Heart left ventricle (tissue), 16 donors: ENCODE results near the gene RAB1A. TPM values are rescaled to one million over a fixed set of nuclear protein-coding genes. Genes with fewer than 3 reads are reported as not detected.
"Not testable (repeated sequence)": the region's sequence is repeated elsewhere in the genome, so short reads cannot be mapped to it uniquely, and the experiment has no call there.

Source experiments
- ATAC-seq, 4 donors: fragments of 200-7000 bp; cut with Tn5 transposase; one replicate each; pipeline ENCODE4 v1.9.1; 2020 to 2022; ENCODE audit warnings: moderate library complexity in 4 of 4, mild to moderate bottlenecking in 3 of 4, moderate number of reproducible peaks in 1 of 4
- DNase-seq, 5 donors: peaks; one replicate each; pipeline ENCODE4 v3.0.0-alpha.2; 2020
- H3K27ac ChIP-seq, 12 donors: fragments of 200-600 bp; sonication (generic) in 4 of 12; one replicate each; pipeline versions ENCODE4 v1.5.0 to v1.8.0; 2016 to 2022; ENCODE audit warnings: mild to moderate bottlenecking in 2 of 12
- H3K27me3 ChIP-seq, 9 donors: fragments of 200-600 bp; sonication (generic) in 2 of 9; one replicate each; pipeline versions ENCODE4 v1.5.1 to v1.8.0; 2016 to 2022; ENCODE audit warnings: mild to moderate bottlenecking in 3 of 9
- H3K36me3 ChIP-seq, 9 donors: fragments of 200-600 bp; sonication (generic) in 2 of 9; one replicate each; pipeline versions ENCODE4 v1.5.0 to v1.8.0; 2018 to 2022; ENCODE audit warnings: mild to moderate bottlenecking in 2 of 9
- H3K4me1 ChIP-seq, 12 donors: fragments of 200-600 bp; sonication (generic) in 4 of 12; one replicate each; pipeline versions ENCODE4 v1.5.0 to v1.8.0; 2016 to 2022; ENCODE audit warnings: mild to moderate bottlenecking in 3 of 12
- H3K4me3 ChIP-seq, 12 donors: fragments of 200-600 bp; sonication (generic) in 4 of 12; one replicate each; pipeline versions ENCODE4 v1.5.0 to v1.8.0; 2017 to 2022; ENCODE audit warnings: mild to moderate bottlenecking in 9 of 12, moderate library complexity in 4 of 12
- H3K9me3 ChIP-seq, 12 donors: fragments of 200-600 bp; sonication (generic) in 4 of 12; one replicate each; pipeline versions ENCODE4 v1.5.0 to v1.8.0; 2016 to 2022; ENCODE audit warnings: mild to moderate bottlenecking in 1 of 12
- CTCF ChIP-seq, 12 donors: fragments of 200-600 bp; sonication (generic) in 4 of 12; IDR thresholded peaks; one replicate each; pipeline versions ENCODE4 v1.5.0 to v1.8.0; 2018 to 2022; ENCODE audit warnings: antibody characterized with exemption in 12 of 12, mild to moderate bottlenecking in 5 of 12
- POLR2A ChIP-seq, 2 donors: fragments of 450-650 bp; IDR thresholded peaks; one replicate each; pipeline ENCODE4 v1.6.1; 2017; ENCODE audit warnings: antibody characterized with exemption in 2 of 2, mild to moderate bottlenecking in 2 of 2, moderate library complexity in 2 of 2
- WGBS, 4 donors: extraction: QIAGEN DNeasy Blood & Tissue Kit in 2 of 4; methylation state at CpG; one replicate each; pipeline versions ENCODE4 v1.1.5 to v1.1.7; 2013 to 2018; 5-methylcytosine and 5-hydroxymethylcytosine counted together
- intact Hi-C, 10 donors: fragments of 100-400 bp; cut with DNase I; formaldehyde crosslinking; loops; one replicate each; pipeline versions ENCODE4 v1.11.1 to v1.14.2; 2022
- polyA plus RNA-seq, 2 donors: library from polyadenylated mRNA; stranded (reverse); fragments of 200-250 nt; gene quantifications; one replicate each; pipeline ENCODE4 v1.2.3, GENCODE V29; 2013
- total RNA-seq, 9 donors: library from RNA; depleted of rRNA in 2 of 9; stranded (reverse); fragments of >200 nt in 2 of 9; fragmentation: NEBNext Ultra II Directional in 3 of 9; extraction: Animal tissue kit (Norgen Biotek cat#: 25700) in 3 of 9; gene quantifications; one replicate each; pipeline versions ENCODE4 v1.1.0 to v1.2.4, GENCODE V29; 2016 to 2023
- donor health status: ischemic (EF 13 %, LVEDD 7.1; RV severe dilation, severe dysfunction).
- donor health status: healthy with polysubstance abuse.
- donor health status: DM: no; HTN: yes; CAD: no.
- donor health status: DM: no; HTN: no; CAD: no.
- donor health status: ischemic (EF 25% LVEDD 6.9; RV normal size, moderate dysfunction).
- donor health status: ischemic (EF 25% LVEDD 5.7; RV mildly dilated, moderate dysfunction).
- donor health status: healthy.
- donor health status: DM: yes; HTN: yes; CAD: no.
- donor health status: ischemic (EF 35%, LVEDD 5.7; RV mildly dilated, moderate dysfunction).
- donor health status: nonischemic (EF 11% LVEDD 7.7; RV severe dilation, severe dysfunction).
- donor health status: DM: yes; HTN: yes; CAD: no.
- donor health status: PGD.
- donor health status: ischemic (EF 29% LVEDD 5.4; RV normal size, mild dysfunction).
- donor health status: nonischemic (EF 23%, LVEDD 6.1; RV moderate dilation, normal function).

Gene RAB1A
- total and polyA plus RNA-seq, 11 donors, result 49.0 to 164 (median 118) TPM

- ATAC-seq (no peak), DNase-seq (peak in 1 of 5 donors; percentile 13)
- intact Hi-C loops, result loop anchor here in 4 of 10 donors (5.0 kb wide), 4 partner anchors 36 to 61 kb away; no protein-coding TSS in a partner anchor
- Histone ChIP-seq H3K36me3 (no peaks in the 10 kb centered on the region), H3K4me3 (peak overlapping the region; percentile 76 to 94 (median 80)), H3K4me1 (peaks cover 11 to 72% (median 53%) of the 10 kb centered on the region in 12 donors), H3K9me3 (no peaks in the 10 kb centered on the region), H3K27ac (peak overlapping the region in 11 of 12 donors; percentile 87 to 98 (median 96)), H3K27me3 (no peaks in the 10 kb centered on the region)
- 9 to 12% (median 10%) methylated on average over 8 of the region's 8 CpGs for WGBS, 4 donors
- TF ChIP-seq POLR2A (IDR thresholded peaks at IDR 0.05), result no peak
Measured at GRCh38 chr2:65128297-65129190, 1.4 kb downstream of the RAB1A start.

- Histone ChIP-seq H3K4me1 (peaks cover 19 to 79% (median 65%) of the 10 kb centered on the region in 12 donors), H3K27ac (peak overlapping the region in 10 of 12 donors; percentile 4 to 97 (median 46))
- intact Hi-C loops, result loop anchor here in 4 of 10 donors (2.0 to 5.0 kb wide), 5 partner anchors 17 to 58 kb away; no protein-coding TSS in a partner anchor
Measured at GRCh38 chr2:65125457-65125856, 4.4 kb downstream of the RAB1A start.

GRCh38 chr2:65122313-65122712 lies 7.6 kb downstream of the RAB1A start:
- TF ChIP-seq CTCF (IDR thresholded peaks at IDR 0.05) (no peak), POLR2A (IDR thresholded peaks at IDR 0.05) (no peak)
- peaks cover 0 to 13% (median 0%) of the 10 kb centered on the region in 9 donors for H3K36me3 ChIP-seq
- no peak overlapping the region for H3K27ac ChIP-seq
- no peak for DNase-seq
- no peaks in the 10 kb centered on the region for H3K27me3 ChIP-seq
- intact Hi-C loops, result loop anchor here in 1 of 10 donors (5.0 kb wide), 1 partner anchor 40 kb away; no protein-coding TSS in a partner anchor
- H3K9me3 ChIP-seq, result no peaks in the 10 kb centered on the region
- H3K4me1 ChIP-seq, result peaks cover 18 to 95% (median 69%) of the 10 kb centered on the region in 12 donors
- H3K4me3 ChIP-seq, result no peak overlapping the region
- no peak for ATAC-seq
- WGBS, 4 donors, result 78 to 85% (median 84%) methylated on average over 7 of the region's 7 CpGs

More at GRCh38 chr2:65125457-65125856, 4.4 kb downstream of the RAB1A start:
- H3K27me3 ChIP-seq, ATAC-seq, H3K36me3 ChIP-seq, H3K9me3 ChIP-seq: not testable (repeated sequence)
- peak overlapping the region in 1 of 12 donors; percentile 8 for H3K4me3 ChIP-seq
- WGBS, 4 donors, result 35 to 59% (median 44%) methylated on average over 7 of the region's 7 CpGs
- peak in 2 of 5 donors; percentile 47 to 69 for DNase-seq

- Histone ChIP-seq H3K27ac (peak overlapping the region in 9 of 12 donors; percentile 5 to 39 (median 31)), H3K4me1 (peaks cover 11 to 95% (median 61%) of the 10 kb centered on the region in 12 donors), H3K9me3 (no peaks in the 10 kb centered on the region), H3K27me3 (no peaks in the 10 kb centered on the region), H3K4me3 (no peak overlapping the region), H3K36me3 (peaks cover 0 to 14% (median 0%) of the 10 kb centered on the region in 9 donors)
- WGBS, 4 donors, result 60 to 72% (median 67%) methylated on average over 5 of the region's 5 CpGs
- TF ChIP-seq POLR2A (IDR thresholded peaks at IDR 0.05) (no peak), CTCF (IDR thresholded peaks at IDR 0.05) (no peak)
- DNase-seq (no peak), ATAC-seq (peak in 3 of 4 donors; percentile 19 to 45 (median 28))
- intact Hi-C loops, result loop anchor here in 1 of 10 donors (5.0 kb wide), 1 partner anchor 39 kb away; no protein-coding TSS in a partner anchor
Measured at GRCh38 chr2:65120990-65121693, 8.8 kb downstream of the RAB1A start.
